GM12891 (cell line): ENCODE data around the gene UNC13C.

Source experiments
- POLR2A ChIP-seq: IDR thresholded peaks from 2 replicates; pipeline ENCODE4 v1.6.1; 2011; ENCODE audit warnings: low read depth, low read length, control low read depth
- POLR2AphosphoS5 ChIP-seq: IDR thresholded peaks from 2 replicates; pipeline ENCODE4 v1.6.1; 2011; ENCODE audit warnings: low read depth, low read length, control low read depth
- POU2F2 ChIP-seq: IDR thresholded peaks from 2 replicates; pipeline ENCODE4 v1.6.1; 2011; ENCODE audit warnings: low read depth, mild to moderate bottlenecking, control low read depth, low read length, moderate library complexity
- SPI1 ChIP-seq: IDR thresholded peaks from 2 replicates; pipeline ENCODE4 v1.6.1; 2011; ENCODE audit warnings: low read depth, low read length, control low read depth
- TAF1 ChIP-seq: IDR thresholded peaks from 2 replicates; pipeline ENCODE4 v1.6.1; 2011; ENCODE audit warnings: low read depth, low read length, control low read depth

DNA sequence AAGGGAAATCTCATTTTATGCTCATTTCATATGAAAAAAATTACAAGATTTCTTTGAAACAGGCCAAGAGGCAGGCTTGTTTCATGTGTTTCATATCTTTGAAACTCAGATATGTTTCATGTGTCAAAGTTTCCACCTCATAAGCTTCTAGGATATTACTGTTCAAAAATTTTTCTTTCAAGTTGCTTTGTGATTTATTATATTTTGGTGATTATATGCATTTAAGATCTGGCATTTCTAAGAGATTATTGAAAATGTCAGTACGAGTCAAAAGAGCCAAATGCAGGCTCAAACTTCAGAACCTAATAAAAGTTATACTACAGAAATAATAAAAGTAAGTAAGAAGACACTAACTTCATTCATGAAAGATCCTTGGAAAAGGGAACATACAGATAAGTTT lies 590.1 kb downstream of the UNC13C start:
- TF ChIP-seq POLR2A (no peak), SPI1 (no peak), POLR2AphosphoS5 (no peak), POU2F2 (no peak), TAF1 (no peak)
